Measurements from ENCODE around the gene DDIAS.

GRCh38 chr11:82978422-82979099 lies 77.0 kb downstream of the DDIAS start:
- TF ChIP-seq, protein P1, sequence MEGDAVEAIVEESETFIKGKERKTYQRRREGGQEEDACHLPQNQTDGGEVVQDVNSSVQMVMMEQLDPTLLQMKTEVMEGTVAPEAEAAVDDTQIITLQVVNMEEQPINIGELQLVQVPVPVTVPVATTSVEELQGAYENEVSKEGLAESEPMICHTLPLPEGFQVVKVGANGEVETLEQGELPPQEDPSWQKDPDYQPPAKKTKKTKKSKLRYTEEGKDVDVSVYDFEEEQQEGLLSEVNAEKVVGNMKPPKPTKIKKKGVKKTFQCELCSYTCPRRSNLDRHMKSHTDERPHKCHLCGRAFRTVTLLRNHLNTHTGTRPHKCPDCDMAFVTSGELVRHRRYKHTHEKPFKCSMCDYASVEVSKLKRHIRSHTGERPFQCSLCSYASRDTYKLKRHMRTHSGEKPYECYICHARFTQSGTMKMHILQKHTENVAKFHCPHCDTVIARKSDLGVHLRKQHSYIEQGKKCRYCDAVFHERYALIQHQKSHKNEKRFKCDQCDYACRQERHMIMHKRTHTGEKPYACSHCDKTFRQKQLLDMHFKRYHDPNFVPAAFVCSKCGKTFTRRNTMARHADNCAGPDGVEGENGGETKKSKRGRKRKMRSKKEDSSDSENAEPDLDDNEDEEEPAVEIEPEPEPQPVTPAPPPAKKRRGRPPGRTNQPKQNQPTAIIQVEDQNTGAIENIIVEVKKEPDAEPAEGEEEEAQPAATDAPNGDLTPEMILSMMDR (IDR thresholded peaks at IDR 0.05), result no peak
- TF ChIP-seq POLR2A (IDR thresholded peaks at IDR 0.05), result no peak

All from breast epithelium (tissue), 3 donors.